ENCODE results near the gene SYCE3. TPM values are rescaled to one million over a fixed set of nuclear protein-coding genes. Genes with fewer than 3 reads are reported as not detected.

The SYCE3 gene
- polyA plus RNA-seq, 2 donors, result 0.32 TPM; not detected in 1

GRCh38 chr22:50504369-50505211 lies 58.1 kb downstream of the SYCE3 start:
- Histone ChIP-seq H3K4me1 (ENCODE audit: control insufficient read depth in 2 of 2, insufficient read depth in 2 of 2, low read length in 1 of 2) (peaks cover 10 to 28% of the 10 kb centered on the region in 2 donors), H3K36me3 (ENCODE audit: control insufficient read depth in 2 of 2, insufficient read depth in 2 of 2, low read length in 1 of 2) (peaks cover 0 to 30% of the 10 kb centered on the region in 2 donors), H3K27me3 (ENCODE audit: control insufficient read depth in 1 of 2, insufficient read depth in 2 of 2, low read length in 2 of 2) (no peaks in the 10 kb centered on the region), H3K27ac (ENCODE audit: low read depth in 2 of 2, low read length in 1 of 2) (peak overlapping the region in 1 of 2 donors; percentile 44), H3K4me3 (ENCODE audit: low read depth in 1 of 2, low read length in 2 of 2) (no peak overlapping the region), H3K9me3 (ENCODE audit: control insufficient read depth in 2 of 2, insufficient read depth in 1 of 2, low read depth in 1 of 2, low read length in 1 of 2) (no peaks in the 10 kb centered on the region)
- WGBS, 2 donors, result 63 to 64% methylated on average over 35 to 44 of the region's 44 CpGs

DNA sequence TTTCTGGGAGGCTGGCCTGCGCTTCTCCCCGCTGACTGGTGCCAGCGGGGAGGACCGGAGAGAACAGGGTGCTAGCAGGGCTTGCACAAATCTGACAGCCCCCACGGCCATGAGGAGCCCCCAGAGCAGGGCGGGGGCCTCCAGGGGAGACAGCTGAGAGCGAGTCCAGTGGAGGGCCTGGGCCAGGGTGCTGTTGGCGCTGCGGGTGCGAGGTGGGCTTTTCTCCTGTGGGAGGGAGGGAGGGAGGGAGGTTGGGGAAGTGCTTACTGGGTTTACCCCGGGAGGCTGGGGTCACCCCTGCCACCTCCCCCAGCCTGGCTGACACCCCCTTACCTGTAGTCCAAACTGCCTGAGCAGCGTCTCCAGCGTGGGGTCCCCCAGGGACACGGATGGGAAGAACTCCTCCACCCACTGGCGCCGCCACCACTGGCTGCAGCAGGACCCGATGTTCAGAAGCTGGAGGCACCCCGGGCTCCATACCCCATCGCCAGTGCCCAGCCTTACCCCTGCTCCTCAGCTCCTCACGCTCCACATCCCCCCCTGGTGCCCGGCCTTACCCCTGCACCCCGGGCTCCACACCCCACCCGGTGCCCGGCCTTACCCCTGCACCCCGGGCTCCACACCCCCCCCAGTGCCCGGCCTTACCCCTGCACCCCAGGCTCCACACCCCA lies 59.1 kb downstream of the SYCE3 start:
- Histone ChIP-seq H3K36me3 (ENCODE audit: control insufficient read depth in 2 of 2, insufficient read depth in 2 of 2, low read length in 1 of 2) (peaks cover 0 to 30% of the 10 kb centered on the region in 2 donors), H3K4me3 (ENCODE audit: low read depth in 1 of 2, low read length in 2 of 2) (no peak overlapping the region), H3K9me3 (ENCODE audit: control insufficient read depth in 2 of 2, insufficient read depth in 1 of 2, low read depth in 1 of 2, low read length in 1 of 2) (no peaks in the 10 kb centered on the region), H3K27ac (ENCODE audit: low read depth in 2 of 2, low read length in 1 of 2) (no peak overlapping the region), H3K4me1 (ENCODE audit: control insufficient read depth in 2 of 2, insufficient read depth in 2 of 2, low read length in 1 of 2) (peaks cover 10 to 28% of the 10 kb centered on the region in 2 donors), H3K27me3 (ENCODE audit: control insufficient read depth in 1 of 2, insufficient read depth in 2 of 2, low read length in 2 of 2) (no peaks in the 10 kb centered on the region)
- 82 to 83% methylated on average over 23 to 25 of the region's 26 CpGs for WGBS, 2 donors

DNA sequence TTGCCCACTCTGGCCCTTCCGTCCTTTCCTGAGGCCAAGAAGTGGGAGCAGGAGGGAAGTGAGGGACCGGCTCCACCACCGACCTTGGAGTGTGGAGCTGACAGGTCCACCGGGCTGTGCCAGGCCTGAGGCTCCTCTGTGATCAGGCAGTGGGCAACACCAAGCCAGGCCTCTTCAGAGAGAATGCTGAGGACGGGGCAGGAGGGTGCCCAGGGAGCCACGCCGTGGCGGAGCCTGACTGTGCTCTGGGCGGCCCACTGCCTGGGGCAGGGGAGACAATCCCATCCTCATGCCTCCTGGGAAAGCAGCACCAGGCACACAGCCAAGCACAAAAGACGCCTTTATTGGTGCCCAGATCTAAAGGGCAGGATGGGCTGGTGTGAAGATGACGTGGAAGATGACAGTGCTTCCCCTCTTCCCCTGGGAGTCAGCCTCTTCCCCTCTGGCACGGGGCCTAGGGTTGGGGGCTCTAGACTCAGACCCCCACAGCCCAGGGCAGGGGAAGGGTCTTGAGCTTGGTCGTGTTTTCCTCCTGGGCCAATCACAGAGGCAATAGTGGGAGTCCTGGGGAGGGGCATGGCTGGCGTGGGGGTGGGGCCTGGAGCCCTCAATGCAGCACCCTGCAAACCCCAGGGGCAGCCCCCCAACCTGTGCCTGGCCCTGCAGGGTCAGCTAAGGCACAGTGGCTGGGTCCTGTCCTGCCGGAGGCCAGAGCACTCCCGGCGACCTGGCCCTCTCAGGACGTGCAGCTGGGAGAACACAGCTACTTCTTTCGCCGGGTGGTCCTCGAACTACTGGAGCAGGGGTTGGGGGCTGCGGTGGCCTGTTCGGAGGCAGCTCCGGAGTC lies 59.9 kb downstream of the SYCE3 start:
- Histone ChIP-seq H3K4me1 (ENCODE audit: control insufficient read depth in 2 of 2, insufficient read depth in 2 of 2, low read length in 1 of 2) (peaks cover 10 to 28% of the 10 kb centered on the region in 2 donors), H3K36me3 (ENCODE audit: control insufficient read depth in 2 of 2, insufficient read depth in 2 of 2, low read length in 1 of 2) (peaks cover 0 to 30% of the 10 kb centered on the region in 2 donors), H3K27me3 (ENCODE audit: control insufficient read depth in 1 of 2, insufficient read depth in 2 of 2, low read length in 2 of 2) (no peaks in the 10 kb centered on the region), H3K9me3 (ENCODE audit: control insufficient read depth in 2 of 2, insufficient read depth in 1 of 2, low read depth in 1 of 2, low read length in 1 of 2) (no peaks in the 10 kb centered on the region), H3K4me3 (ENCODE audit: low read depth in 1 of 2, low read length in 2 of 2) (no peak overlapping the region), H3K27ac (ENCODE audit: low read depth in 2 of 2, low read length in 1 of 2) (no peak overlapping the region)
- 87 to 88% methylated on average over 24 of the region's 24 CpGs for WGBS, 2 donors

- Histone ChIP-seq H3K9me3 (ENCODE audit: control insufficient read depth in 2 of 2, insufficient read depth in 1 of 2, low read depth in 1 of 2, low read length in 1 of 2) (no peaks in the 10 kb centered on the region), H3K27ac (ENCODE audit: low read depth in 2 of 2, low read length in 1 of 2) (no peak overlapping the region), H3K4me3 (ENCODE audit: low read depth in 1 of 2, low read length in 2 of 2) (no peak overlapping the region), H3K4me1 (ENCODE audit: control insufficient read depth in 2 of 2, insufficient read depth in 2 of 2, low read length in 1 of 2) (peaks cover 10 to 31% of the 10 kb centered on the region in 2 donors), H3K36me3 (ENCODE audit: control insufficient read depth in 2 of 2, insufficient read depth in 2 of 2, low read length in 1 of 2) (peaks cover 0 to 30% of the 10 kb centered on the region in 2 donors), H3K27me3 (ENCODE audit: control insufficient read depth in 1 of 2, insufficient read depth in 2 of 2, low read length in 2 of 2) (no peaks in the 10 kb centered on the region)
- WGBS, 2 donors, result 81 to 82% methylated on average over 6 of the region's 6 CpGs
Observed at GRCh38 chr22:50502096-50502495, 60.6 kb downstream of the SYCE3 start.

Other genes with a start within 250 kb of the SYCE3 start
- gene DENND6B, start 235.9 kb downstream of the SYCE3 start, polyA plus RNA-seq, result 1 to 10 TPM; 2.4 to 6.8 TPM
- gene PPP6R2, start 219.6 kb downstream of the SYCE3 start, polyA plus RNA-seq, result 10 to 100 TPM; 30.2 to 38.2 TPM
- 10 to 100 TPM; 44.3 to 73.5 TPM for gene SBF1, start 87.9 kb downstream of the SYCE3 start, polyA plus RNA-seq
- gene ADM2, start 81.4 kb downstream of the SYCE3 start, polyA plus RNA-seq, result 1 to 10 TPM; 2.2 to 3.6 TPM
- gene MIOX, start 76.1 kb downstream of the SYCE3 start, polyA plus RNA-seq, result not detected
- 10 to 100 TPM; 44.1 to 64.9 TPM for gene LMF2, start 55.2 kb downstream of the SYCE3 start, polyA plus RNA-seq
- 10 to 100 TPM; 32.9 to 35.4 TPM for gene NCAPH2, start 54.7 kb downstream of the SYCE3 start, polyA plus RNA-seq
- gene SCO2, start 37.3 kb downstream of the SYCE3 start, polyA plus RNA-seq, result 1 to 10 TPM in 1 of 2 donors, under 1 TPM in 1; 0.61 to 3.2 TPM
- 10 to 100 TPM; 35.7 to 48.0 TPM for gene TYMP, start 32.9 kb downstream of the SYCE3 start, polyA plus RNA-seq
- gene KLHDC7B, start 17.0 kb downstream of the SYCE3 start, polyA plus RNA-seq, result under 1 TPM; 0.12 to 0.14 TPM
- 10 to 100 TPM in 1 of 2 donors, 1 to 10 TPM in 1; 9.4 to 55.5 TPM for gene CPT1B, start 15.5 kb upstream of the SYCE3 start, polyA plus RNA-seq
- 100 to 1,000 TPM in 1 of 2 donors, 10 to 100 TPM in 1; 50.1 to 110 TPM for gene CHKB, start 19.9 kb upstream of the SYCE3 start, polyA plus RNA-seq
- gene MAPK8IP2, start 37.9 kb upstream of the SYCE3 start, polyA plus RNA-seq, result under 1 TPM; 0.55 to 0.61 TPM
- 10 to 100 TPM; 25.8 to 52.1 TPM for gene ARSA, start 65.2 kb upstream of the SYCE3 start, polyA plus RNA-seq
- 1 to 10 TPM; 4.1 to 9.0 TPM for gene SHANK3, start 109.9 kb upstream of the SYCE3 start, polyA plus RNA-seq
- under 1 TPM; 0.14 to 0.20 TPM for gene ACR, start 175.3 kb upstream of the SYCE3 start, polyA plus RNA-seq
- 10 to 100 TPM; 11.5 to 17.1 TPM for gene RABL2B, start 220.7 kb upstream of the SYCE3 start, polyA plus RNA-seq

Measured in esophagus (tissue), 2 donors.